Activated T-helper 9 cell treated with anti-CD3 and anti-CD28 coated beads, Interleukin-2, amount 50 U/mL, for 16 hours (primary cell): Measurements from ENCODE around the gene NRSN2.

ENCODE experiments used
- DNase-seq: peaks from one replicate; pipeline ENCODE4 v3.0.0-alpha.2; 2020; ENCODE audit warnings: low read depth

NRSN2 gene

DNA sequence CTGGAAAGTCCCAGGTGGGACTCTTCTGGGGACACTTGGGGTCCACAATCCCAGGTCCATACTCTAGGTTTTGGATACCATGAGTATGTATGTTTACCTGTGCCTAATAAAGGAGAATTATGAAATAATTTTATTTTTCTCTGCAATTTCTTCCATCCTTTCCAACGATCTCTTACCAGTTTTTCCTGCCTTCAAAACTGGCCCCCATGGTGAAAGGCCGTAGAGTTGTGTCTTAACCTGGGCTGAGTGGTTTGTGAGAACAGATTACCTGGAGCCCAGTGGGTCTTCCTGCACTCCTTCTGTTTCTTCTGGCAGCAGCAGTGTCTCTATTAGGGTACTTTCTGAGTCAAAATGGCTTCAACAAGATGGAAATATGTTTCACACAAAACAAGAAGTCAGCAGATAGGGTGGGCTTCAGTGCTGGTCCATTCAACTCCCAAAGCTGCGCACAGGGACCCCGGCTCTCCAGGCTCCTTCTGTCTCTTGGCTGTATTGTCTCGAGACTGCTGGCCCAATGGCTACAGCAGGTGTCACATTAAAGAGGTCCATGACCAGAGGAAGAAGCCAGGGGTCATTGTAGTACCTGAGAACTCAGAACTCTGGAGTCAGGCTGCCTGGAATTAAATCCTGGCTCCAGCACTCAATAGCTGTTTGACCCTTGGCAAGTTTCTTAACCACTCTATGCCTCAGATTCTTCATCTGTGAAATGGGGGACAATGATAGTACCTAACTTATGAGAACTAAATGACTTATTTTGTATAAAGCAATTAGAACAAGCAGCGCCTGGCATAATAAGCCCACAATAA lies 50.7 kb downstream of the NRSN2 start:
- no peak for DNase-seq

DNA sequence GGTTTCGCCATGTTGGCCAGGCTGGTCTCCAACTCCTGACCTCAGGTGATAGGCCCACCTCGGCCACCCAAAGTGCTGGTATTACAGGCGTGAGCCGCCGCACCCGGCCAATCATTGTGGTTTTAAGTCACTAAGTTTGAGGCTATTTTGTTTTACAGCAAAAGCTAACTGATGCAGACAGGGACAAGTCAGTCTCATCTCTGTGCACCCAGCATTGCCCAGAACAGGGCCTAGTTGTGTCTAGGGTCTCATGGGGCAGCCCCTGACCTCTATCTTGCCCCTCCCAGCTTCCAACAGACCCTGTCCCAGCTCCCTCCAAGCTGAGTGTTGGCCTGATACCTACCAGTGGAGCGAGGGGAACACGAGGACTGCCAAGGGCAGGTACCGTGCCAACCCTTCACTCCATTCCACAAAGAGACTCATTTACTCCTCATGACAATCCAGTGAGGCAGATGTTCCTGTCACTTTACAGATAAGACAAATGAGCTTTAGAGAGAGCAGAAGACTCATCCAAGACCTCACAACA lies 52.3 kb downstream of the NRSN2 start:
- DNase-seq: no peak

DNA sequence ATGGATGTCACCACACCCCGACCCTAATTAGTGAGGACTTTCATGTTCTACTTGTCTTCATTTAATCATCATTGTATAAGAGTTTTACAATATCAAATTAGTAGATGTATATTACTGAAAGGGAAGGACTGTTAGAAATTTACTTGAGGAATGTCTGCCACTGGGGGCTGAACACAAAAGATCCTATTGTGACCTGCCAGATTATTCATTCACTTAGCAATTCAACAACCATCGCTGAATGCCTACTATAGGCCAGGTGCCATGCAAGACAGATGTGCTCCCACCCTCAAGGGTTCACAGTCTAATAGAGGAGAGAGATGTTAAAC lies 53.2 kb downstream of the NRSN2 start:
- no peak for DNase-seq

DNA sequence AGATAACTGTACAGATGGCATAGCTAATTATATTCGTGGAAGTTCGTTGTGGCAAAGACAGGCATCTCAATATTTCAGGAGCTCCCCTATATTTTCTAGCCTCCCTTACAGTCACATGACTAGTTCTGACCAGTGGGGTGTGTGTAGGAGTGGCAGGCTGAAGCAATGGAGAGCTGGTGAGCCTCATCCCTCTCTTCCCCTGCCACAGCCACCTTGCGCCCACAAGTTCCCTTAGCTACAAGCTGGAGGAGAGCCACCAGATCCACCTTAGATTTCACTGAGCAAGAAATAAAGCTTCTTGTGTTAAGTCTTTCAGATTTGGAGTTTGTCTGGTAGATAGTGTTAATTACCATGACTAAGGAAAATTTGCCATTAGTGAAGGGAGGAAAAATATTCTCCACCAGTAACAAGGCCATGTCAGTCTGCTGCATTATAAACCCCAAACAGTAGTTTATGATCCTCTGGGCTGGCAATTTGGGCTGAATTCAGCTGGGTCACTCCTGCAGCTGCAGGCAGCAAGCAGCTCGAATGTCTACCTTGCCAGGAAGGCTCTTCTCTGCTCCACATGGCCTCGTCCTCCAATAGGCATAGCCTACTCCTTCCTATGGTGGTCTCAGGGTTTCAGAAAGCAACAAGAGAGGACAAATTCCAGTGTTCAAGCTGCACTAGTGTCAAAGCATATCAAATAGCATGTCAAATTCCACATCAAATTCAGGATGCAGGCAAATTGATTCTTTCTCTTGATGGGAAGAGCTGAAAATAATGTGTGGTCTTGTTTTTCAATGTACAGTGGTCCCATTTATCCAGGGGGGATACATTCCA lies 53.8 kb downstream of the NRSN2 start:
- DNase-seq: no peak

DNA sequence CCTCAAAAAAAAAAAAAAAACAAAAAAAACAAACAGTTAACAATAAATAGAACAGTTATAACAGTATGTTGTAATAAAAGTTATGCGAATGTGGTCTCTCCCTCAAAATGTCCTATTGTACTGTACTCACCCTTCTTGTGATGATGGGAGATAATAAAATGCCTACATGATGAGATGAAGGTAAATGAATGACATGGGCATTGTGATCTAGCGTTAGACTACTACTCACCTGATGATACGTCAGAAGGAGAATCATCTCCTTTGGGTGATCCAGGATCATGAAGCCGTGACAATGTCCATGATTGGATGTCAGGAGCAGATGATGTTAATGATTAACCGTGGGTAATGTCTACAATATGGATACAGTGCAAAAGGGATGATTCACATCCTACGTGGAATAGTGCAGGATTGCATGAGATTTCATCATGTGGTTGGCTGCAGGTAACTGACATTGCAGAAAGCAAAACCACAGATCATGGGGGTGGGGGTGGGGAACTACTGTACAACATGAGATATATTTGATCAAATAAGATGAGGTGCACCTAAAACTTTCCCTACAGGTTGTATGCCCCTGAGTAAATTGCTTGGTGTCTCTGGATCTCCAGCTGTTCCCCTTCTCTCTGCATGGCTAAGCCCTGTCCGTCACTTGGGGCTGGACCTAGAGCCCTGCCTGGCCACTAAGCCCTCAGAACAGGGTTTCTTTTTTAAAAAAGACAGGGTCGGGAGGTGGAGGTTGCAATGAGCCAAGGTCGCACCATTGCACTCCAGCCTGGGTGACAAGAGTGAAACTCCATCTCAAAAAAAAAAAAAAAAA lies 55.0 kb downstream of the NRSN2 start:
- DNase-seq: no peak

DNA sequence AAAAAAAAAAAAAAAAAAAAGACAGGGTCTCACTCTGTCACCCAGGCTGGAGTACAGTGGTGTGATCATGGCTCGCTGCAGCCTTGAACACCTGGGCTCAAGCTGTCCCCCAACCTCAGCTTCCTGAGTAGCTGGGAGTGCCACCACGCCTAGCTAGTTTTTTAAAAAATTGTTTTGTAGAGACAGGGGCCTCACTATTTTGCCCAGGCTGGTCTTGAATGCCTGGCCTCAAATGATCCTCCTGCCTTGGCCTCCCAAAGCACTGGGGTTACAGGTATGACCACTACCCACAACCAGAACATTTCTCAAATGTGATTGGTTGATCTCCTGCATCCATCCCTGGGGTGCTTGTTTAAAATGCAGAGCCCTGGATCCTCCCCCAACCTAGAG lies 55.6 kb downstream of the NRSN2 start:
- DNase-seq: no peak

DNA sequence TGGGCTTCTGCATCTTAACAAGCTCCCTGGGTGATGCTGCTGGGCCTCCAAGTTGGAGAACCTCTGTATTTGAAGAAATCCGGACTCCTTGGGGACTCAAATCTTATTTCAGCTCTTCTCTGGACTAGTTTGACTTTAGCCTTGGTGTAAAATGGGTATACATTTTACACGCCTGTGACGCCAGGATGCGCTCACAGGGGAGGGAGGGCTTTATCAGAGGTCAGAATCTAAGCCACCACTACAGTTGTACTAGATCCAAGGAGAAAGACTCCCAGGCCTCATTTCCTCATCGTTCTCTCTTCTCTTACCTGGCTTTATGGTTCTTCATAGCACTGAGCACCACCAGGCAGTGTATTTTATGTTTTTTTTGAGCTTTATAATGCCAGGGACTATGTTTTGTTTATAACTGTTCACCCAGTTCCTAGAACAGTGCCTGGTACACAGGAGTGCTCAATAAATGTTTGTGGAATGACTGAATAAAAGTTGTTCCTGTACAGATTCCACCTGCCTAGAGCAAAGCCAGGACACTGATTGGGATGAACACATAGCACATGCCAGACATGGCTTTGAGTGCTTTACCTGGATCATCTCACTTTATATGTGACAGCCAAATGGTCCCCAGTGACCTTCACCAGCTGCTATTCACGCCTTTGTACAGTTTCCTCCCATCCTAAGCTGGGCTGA lies 56.1 kb downstream of the NRSN2 start:
- no peak for DNase-seq

DNA sequence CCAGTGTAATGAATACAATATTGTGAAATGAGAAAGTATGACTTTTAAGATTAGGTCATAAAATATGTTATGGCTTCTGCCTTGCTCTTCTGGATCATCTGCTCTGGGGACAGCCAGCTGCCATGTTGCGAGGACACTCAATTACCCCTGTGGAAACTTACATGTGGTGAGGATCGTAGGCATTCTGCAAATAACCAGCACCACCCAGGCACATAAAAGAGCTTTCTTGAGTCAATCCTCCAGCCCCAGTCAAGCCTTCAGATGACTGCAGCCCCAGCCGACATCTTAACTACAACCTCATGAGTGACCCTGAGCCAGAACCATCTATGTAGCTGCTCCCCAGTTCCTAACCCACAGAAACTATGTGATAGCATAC lies 56.7 kb downstream of the NRSN2 start:
- DNase-seq: no peak

DNA sequence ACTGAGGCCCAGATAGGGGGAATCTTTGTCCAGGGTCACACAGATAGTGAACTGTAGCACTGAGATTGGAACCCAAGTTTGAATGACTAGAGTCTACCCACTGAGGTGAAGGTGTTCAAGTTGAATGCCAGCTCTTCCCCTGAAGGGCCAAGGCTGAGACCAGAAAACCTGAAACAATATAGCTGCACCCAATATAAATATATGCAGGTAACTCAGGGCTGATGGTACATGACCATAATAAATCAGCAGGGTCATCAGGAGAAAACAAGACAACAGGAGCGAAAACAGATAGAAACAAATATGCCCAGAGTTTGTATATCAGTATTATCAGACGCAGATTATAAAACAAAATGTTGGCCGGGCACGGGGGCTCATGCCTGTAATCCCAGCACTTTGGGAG lies 57.2 kb downstream of the NRSN2 start:
- DNase-seq: no peak
